ENCODE results near the gene MAP3K1.

MAP3K1 gene

GRCh38 chr5:56910210-56910965, 95.0 kb downstream of the MAP3K1 start:
- DNase-seq: peak; percentile 73 to 77 (median 74)

- no peak for DNase-seq
These were observed 98.4 kb downstream of the MAP3K1 start for GRCh38 chr5:56913766-56914165.

- DNase-seq: no peak
These were observed 99.3 kb downstream of the MAP3K1 start for GRCh38 chr5:56914678-56915077.

GRCh38 chr5:56917534-56917933, 102.2 kb downstream of the MAP3K1 start:
- no peak for DNase-seq

GRCh38 chr5:56918054-56918453, 102.7 kb downstream of the MAP3K1 start:
- no peak for DNase-seq

- no peak for DNase-seq
These were observed 104.8 kb downstream of the MAP3K1 start for GRCh38 chr5:56919942-56920662.

- no peak for DNase-seq
These were observed 107.6 kb downstream of the MAP3K1 start for GRCh38 chr5:56922922-56923321.

GRCh38 chr5:56934325-56934724, 119.0 kb downstream of the MAP3K1 start:
- no peak for DNase-seq

GRCh38 chr5:56938858-56939257, 123.5 kb downstream of the MAP3K1 start:
- DNase-seq: no peak

GRCh38 chr5:56941981-56942380, 126.6 kb downstream of the MAP3K1 start:
- peak; percentile 12 to 45 (median 14) for DNase-seq

All from suppressor macrophage treated with lipopolysaccharide for 1 hour (primary cell).